HG03520 (cell line): Measurements from ENCODE around the gene N4BP2L1.

Source experiments
- ATAC-seq: cut with Tn5 transposase; IDR thresholded peaks from one replicate; pipeline ENCODE4 v1.9.1; 2021; ENCODE audit warnings: mild to moderate bottlenecking, moderate library complexity; ENCODE audit not compliant: unreplicated experiment

Gene N4BP2L1

GRCh38 chr13:32427852-32428580, at the start of gene N4BP2L1:
Gene N4BP2L1 (minus strand): TSS chr13:32428130. CDS start chr13:32428082, 48 bp downstream.
- ATAC-seq: peak; percentile 67

GRCh38 chr13:32476892-32477291, 49.0 kb upstream of the N4BP2L1 start:
- ATAC-seq: no peak

GRCh38 chr13:32476021-32476731, 48.2 kb upstream of the N4BP2L1 start:
- no peak for ATAC-seq

- ATAC-seq: no peak
Observed at GRCh38 chr13:32474999-32475792, 47.3 kb upstream of the N4BP2L1 start.

DNA sequence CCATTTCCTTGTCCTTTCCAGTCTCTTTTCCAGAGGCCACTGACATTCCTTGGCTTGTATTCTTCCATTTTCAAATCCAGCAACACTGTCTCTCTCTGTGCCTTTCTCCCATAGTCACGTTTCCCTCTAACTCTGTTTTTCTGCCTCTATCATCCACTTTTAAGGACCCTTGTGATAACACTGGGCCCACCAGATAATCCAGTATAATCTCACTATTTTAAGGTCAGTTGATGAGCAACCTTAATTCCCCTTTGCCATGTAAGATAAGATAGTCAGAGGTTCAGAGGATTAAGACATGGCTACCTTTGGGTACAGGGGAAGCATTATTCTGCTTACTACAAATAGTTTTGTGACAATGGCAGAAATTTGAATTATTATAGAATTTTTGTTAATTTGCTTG, 45.7 kb upstream of the N4BP2L1 start:
- ATAC-seq: no peak

DNA sequence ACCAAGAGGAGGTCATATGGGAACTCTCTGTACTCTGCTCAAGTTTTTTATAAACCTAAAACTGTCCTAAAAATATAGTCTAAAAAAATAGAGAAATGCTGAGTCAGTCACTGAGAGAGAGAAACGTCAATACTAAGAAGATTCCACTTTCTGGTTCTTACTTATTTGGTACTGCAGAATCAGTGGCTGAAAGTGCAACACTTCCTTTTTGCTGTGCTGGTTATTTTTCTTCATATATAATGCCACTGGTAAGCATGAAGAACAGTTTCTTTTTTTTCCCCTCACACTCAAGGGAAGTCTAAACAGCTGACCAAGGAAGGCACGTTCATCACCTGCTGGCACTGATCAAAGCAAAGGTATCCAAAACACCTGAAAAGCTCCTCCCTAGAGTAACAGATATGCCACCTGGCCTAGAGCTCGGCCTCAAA, 44.3 kb upstream of the N4BP2L1 start:
- ATAC-seq: peak; percentile 62

DNA sequence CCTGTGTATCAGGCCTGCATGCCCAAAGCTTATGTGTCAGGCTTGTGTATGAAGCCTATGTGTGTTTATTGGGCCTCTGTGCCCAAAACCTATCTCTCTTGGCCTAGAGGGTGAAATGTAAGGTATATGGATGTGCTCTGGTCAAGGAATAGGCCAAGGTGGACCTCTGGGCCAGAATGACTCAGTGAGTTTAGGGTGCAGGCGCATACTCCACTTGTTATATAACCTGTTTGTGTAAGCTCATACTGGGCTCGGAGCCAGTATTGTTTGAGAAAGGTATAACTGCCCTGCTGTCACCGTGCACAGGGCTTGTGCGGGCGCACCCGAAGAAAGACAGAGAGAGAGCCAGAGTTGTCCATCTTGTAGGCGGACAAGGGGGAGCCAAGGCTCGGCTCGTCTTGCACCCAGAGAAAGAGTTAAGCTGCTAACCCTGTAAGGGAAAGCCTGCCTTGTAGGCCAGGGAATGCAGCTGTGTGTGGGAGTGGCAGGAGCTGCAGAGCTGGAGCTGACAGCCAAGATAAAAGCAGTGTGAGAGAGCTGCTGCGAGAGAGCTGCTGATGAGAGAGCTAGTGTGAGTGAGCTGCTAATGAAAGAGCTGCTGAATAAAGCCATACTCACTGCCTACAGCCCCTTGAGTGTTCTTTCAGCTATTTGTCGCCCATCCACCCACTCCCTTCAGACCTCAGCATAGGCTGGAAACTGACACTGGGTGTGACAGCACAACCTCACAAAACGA, 43.4 kb upstream of the N4BP2L1 start:
- ATAC-seq: no peak

DNA sequence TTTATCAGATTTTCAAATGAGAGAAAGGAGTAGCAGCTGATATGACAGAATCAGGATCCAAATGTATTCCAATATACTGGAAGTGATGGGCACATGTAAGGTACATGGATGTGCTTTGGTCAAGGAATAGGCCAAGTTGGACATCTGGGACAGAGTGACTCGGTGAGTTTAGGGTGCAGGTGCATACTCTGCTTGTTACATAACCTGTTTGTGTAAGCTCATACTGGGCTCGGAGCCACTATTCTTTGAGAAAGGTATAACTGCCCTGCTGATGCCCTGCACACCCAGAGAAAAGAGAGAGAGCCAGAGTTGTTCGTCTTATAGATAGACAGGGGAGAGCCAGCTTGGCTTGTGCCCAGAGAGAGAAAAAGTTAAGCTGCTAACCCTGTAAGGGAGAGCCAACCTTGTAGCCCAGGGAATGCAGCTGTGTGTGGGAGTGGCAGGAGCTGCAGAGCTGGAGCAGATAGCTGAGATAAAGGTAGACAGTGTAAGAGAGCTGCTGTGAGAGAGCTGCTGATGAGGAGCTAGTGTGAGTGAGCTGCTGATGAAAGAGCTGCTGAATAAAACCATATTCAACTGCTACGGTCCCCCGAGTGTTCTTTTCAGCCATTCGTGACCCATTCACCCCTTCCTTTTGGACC, 40.7 kb upstream of the N4BP2L1 start:
- no peak for ATAC-seq

DNA sequence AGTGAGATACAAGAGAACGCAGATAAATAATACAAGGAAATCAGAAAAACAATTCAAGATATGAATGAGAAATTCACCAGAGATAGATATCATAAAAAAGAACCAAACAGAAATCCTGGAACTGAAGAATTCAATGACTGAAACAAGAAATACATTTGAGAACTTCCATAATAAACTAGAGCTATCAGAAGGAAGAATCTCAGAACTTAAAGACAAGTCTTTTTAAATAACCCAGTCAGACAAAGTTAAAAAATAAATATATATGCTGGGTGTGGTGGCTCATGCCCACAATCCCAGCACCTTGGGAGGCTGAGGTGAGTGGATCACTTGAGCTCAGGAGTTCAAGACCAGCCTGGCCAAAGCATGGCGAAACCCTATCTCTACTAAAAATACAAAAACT, 28.7 kb upstream of the N4BP2L1 start:
- ATAC-seq: no peak

GRCh38 chr13:32455594-32455903, 27.6 kb upstream of the N4BP2L1 start:
- no peak for ATAC-seq

DNA sequence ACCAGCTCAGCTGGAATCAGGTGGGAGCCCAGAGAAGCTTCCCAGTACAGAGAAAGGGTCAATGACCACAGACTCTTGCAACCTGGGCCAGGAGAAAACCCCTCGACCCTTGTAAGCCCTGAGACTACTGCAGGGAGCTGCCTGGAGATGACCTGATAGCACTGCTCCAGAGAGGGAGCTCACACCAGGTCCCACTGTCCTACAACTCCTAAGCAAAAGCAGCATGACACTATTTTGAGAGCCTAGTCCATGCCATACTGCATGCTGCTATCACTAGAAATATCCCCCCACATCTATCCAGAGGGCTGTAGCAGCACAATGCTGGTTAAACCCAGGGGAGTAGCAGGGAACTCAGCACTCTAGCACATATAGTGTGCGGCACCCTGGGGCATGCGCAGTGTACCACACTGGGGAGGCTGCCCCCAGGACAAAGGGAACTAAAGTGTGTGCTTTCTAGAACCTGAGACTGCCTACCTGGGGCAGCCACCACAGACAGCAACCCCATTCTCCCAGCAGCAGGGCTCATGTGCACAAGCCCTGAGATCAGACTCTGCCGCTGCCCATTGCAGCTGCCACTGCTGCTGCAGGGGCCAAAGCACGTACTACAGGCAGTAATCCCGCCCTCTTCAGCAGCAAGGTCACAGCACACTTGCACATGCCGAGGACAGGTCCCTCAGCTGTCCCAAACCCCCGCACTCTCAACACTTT, 27.1 kb upstream of the N4BP2L1 start:
- ATAC-seq: no peak

GRCh38 chr13:32453981-32454380, 26.1 kb upstream of the N4BP2L1 start:
- no peak for ATAC-seq

DNA sequence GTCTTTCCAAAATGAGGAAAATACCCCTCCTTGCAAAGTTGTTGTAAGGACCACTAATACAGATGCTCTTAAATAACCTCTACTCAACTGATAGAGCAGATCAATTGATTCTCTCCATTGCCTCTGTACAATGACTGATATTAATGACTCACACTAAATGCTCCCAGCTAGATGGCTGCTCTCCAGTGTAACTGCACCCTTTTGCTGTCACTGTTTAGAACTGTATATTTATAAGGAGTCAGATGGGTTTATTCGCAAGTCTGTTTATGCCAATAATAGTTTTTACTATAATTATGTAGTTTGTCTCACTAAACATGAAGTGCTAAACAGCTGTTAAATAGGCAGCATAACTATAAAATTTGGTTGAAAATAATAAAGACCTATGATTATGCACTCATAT, 21.0 kb upstream of the N4BP2L1 start:
- no peak for ATAC-seq

GRCh38 chr13:32447894-32448623, 20.1 kb upstream of the N4BP2L1 start:
- ATAC-seq: no peak

DNA sequence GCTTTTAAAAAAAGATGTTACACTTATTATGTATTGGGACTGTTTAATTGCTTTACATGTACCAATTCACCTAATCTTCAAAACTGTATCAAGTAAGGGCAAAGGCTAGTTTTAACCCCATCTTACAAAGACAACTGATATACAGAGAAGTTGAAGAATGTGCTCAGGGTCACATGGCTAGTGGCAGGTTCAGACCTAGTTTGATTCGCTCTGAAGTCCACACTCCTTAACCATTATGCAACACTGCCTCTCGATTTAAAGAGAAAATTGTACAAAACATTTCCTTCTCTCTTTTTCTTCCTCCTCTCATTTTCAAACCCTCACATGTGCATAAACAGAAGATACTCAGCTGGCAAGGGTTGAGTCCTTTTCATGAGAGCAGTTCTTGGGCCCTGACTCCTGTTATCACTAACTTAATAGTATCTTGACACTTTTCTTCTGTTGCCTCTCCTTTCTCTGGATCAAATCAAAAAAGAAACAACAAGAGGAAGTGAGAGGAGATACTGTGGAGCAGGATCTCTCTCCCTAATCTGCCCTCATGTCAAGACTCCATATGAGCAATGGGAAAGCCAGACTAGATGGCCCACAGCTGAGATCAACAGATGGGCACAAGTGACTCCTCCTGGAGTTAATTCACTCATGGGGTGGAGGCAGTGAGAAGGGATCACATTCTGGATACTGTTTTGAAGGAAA, 19.0 kb upstream of the N4BP2L1 start:
- ATAC-seq: no peak

DNA sequence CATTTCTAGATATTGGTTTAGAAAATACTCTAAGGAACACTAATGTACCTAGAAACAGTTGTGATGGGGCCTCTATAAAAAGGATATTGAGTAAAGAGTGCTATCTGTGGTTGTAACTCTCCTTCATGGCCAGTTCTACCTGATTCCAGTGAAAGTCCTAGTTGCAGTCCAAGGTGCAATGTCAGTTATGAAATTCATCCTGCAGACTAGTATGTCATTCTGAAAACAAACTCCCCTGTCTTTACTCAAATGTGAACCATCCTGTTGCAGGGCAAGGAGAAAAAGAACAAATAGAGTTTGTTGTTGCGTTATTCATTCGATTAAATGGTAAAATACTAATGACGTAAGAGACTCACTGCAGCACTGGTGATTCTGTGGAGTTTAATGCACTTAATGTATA, 18.3 kb upstream of the N4BP2L1 start:
- no peak for ATAC-seq

DNA sequence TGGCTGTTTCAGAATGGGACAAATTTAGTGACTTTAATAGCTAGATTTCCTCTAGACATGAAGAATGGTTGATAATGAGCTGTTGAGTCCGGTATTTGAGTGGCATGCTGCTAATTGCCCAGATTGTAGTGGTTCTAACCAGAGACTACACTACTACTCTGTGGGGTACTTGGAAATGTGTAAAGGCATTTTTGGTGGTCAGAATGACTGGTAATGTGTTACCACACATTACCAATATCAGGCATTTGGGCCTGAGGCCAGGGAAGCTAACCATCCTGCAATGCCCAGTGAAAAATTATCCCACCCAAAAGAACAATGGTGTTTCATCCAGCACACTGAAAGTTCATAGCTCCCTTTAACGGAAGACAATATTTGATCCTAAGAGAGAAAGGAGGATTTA, 17.5 kb upstream of the N4BP2L1 start:
- no peak for ATAC-seq

- peak; percentile 58 for ATAC-seq
Observed at GRCh38 chr13:32443111-32443510, 15.2 kb upstream of the N4BP2L1 start.

DNA sequence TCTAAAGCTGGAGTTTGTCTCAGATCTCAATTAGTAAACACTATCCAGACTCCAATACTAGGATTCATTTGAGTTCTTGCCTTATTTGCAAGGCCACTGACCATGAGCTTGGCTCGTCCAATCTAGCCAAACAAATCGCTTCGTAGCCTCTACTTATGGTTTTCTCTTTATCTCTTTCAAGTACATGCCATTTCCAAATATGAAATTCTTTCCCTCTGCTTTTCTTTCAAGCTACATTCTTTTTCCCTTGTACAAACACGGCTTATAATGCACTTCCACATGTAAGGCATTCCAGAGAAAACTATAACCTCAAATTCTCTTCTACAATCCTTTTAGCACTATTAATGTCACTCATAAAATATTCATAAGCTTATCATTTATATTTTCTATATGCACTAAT, 10.9 kb upstream of the N4BP2L1 start:
- no peak for ATAC-seq
